NT2/D1 (cell line): Measurements from ENCODE around the gene DPP9.

ENCODE experiments used
- YY1 ChIP-seq: IDR thresholded peaks from 2 replicates; pipeline ENCODE4 v1.6.1; 2011; ENCODE audit not compliant: insufficient read length, insufficient read depth
- ZNF274 ChIP-seq: IDR thresholded peaks from 2 replicates; pipeline ENCODE4 v1.6.1; 2011; ENCODE audit warnings: mild to moderate bottlenecking, low read depth, low read length

DNA sequence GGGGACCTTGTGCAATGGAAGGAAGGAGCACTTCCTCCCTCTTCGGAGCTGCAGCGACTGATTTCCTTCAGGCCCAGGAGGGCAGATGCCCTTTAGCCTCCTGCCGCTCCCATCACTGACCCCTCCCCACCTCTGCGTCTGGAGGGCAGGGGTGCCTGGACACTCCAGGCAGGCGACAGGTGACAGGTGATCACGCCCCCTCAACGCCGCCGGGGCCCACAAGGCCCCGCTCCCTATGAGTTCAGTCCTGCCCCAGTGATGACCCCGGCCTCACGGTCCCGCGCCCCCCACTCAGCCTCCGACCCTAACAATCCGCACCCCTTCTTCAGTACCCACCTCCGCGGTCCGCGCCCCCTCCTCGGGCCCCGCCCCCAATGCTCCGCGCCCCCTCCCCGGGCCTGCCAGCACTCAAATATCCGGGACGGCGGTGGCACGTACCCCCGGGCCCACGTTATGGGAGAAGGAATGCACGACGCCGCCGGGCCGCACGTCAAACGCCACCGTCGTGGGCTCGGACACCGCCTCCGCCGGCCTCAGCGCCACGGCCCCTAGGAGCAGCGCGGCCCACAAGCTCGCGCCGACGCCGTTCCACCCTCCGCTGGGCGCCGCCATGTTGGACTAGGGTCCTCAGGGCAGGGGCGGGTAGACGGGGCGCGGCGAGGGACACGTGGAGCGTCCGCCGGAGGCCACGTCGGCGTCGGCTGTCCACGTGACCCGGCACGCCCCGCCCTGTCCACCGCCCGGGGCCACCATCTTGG is 53.7 kb downstream of the DPP9 start, which contains the start of gene MYDGF:
- TF ChIP-seq ZNF274 (no peak), YY1 (peak; percentile 90)
